Islet of Langerhans (tissue), 1 donor: ENCODE data around the gene B2M.
"Not testable (repeated sequence)": the region's sequence is repeated elsewhere in the genome, so short reads cannot be mapped to it uniquely, and the experiment has no call there.

Experiments used
- FAIRE-seq: peaks from one replicate; lab custom pipeline; 2011; peaks lifted over from hg19 to GRCh38; lab: Jason Lieb, UNC

The B2M gene

GRCh38 chr15:44698641-44699040 lies 12.7 kb upstream of the B2M start:
- FAIRE-seq, result no peak

GRCh38 chr15:44700676-44701075 lies 10.6 kb upstream of the B2M start:
- FAIRE-seq, result not testable (repeated sequence)

- FAIRE-seq, result no peak
These were observed 5.3 kb upstream of the B2M start for GRCh38 chr15:44705986-44706385.

- no peak for FAIRE-seq
These were observed 4.9 kb upstream of the B2M start for GRCh38 chr15:44706401-44706800.

- FAIRE-seq, result no peak
These were observed 4.2 kb upstream of the B2M start for GRCh38 chr15:44706946-44707636.

- no peak for FAIRE-seq
These were observed 851 bp upstream of the B2M start for GRCh38 chr15:44710236-44711095.

GRCh38 chr15:44711743-44712345 lies 527 bp downstream of the B2M start:
- no peak for FAIRE-seq

- FAIRE-seq, result no peak
These were observed 1.2 kb downstream of the B2M start for GRCh38 chr15:44712346-44713005.

- no peak for FAIRE-seq
These were observed 2.0 kb downstream of the B2M start for GRCh38 chr15:44713006-44713966.

GRCh38 chr15:44715142-44715796 lies 4.0 kb downstream of the B2M start:
- FAIRE-seq, result no peak

GRCh38 chr15:44715797-44716334 lies 4.5 kb downstream of the B2M start:
- no peak for FAIRE-seq

- FAIRE-seq, result no peak
These were observed 5.8 kb downstream of the B2M start for GRCh38 chr15:44716983-44717602.

GRCh38 chr15:44718180-44718926 lies 7.0 kb downstream of the B2M start:
- FAIRE-seq, result no peak

GRCh38 chr15:44718927-44719292 lies 7.6 kb downstream of the B2M start:
- FAIRE-seq, result no peak

- no peak for FAIRE-seq
These were observed 8.1 kb downstream of the B2M start for GRCh38 chr15:44719293-44719999.

GRCh38 chr15:44720000-44720435 lies 8.7 kb downstream of the B2M start:
- FAIRE-seq, result not testable (repeated sequence)

GRCh38 chr15:44720460-44721176 lies 9.3 kb downstream of the B2M start:
- FAIRE-seq, result no peak

GRCh38 chr15:44722011-44722410 lies 10.7 kb downstream of the B2M start:
- no peak for FAIRE-seq
